B cell (primary cell): ENCODE measurements around the gene GNGT1. TPM values are rescaled to one million over a fixed set of nuclear protein-coding genes. Genes with fewer than 3 reads are reported as not detected.

Experiments
- ATAC-seq: fragments of 200-7000 bp; cut with Tn5 transposase; one replicate; pipeline ENCODE4 v1.10.0; 2021; ENCODE audit warnings: low read depth, mild to moderate bottlenecking, moderate number of reproducible peaks, moderate library complexity
- CTCF ChIA-PET: fragments of 350-600 bp; sonication (Branson Sonifier 250); formaldehyde crosslinking; loops from one replicate; lab custom pipeline; 2021; ENCODE audit warnings: antibody characterized with exemption, inconsistent platforms; lab: Charles Lee
- POLR2A ChIA-PET: fragments of 350-600 bp; sonication (Branson Sonifier 250); formaldehyde crosslinking; loops from one replicate; lab custom pipeline; 2021; ENCODE audit warnings: antibody characterized with exemption; lab: Charles Lee
- DNase-seq: peaks from one replicate; pipeline ENCODE4 v3.0.0; 2013
- H2AFZ ChIP-seq: 2 replicates; pipeline ENCODE4 v1.6.1; 2012; ENCODE audit warnings: mild to moderate bottlenecking, low read depth, low read length; ENCODE audit not compliant: insufficient read depth, poor library complexity, severe bottlenecking
- H3K27ac ChIP-seq, 2 donors: 1 replicate in 1 of 2; 2 replicates in 1 of 2; pipeline ENCODE4 v1.5.1; 2012 to 2013; ENCODE audit warnings: low read length in 2 of 2, mild to moderate bottlenecking in 2 of 2, moderate library complexity in 1 of 2
- H3K27me3 ChIP-seq, 4 experiments: fragments of 200-600 bp in 1 of 4; sonication (generic) in 1 of 4; replicated peaks in 1 of 4; 1 replicate in 2 of 4; 2 replicates in 2 of 4; pipeline versions ENCODE4 v1.6.1 to v1.7.0; 2013 to 2016; ENCODE audit warnings: low read length in 3 of 4, mild to moderate bottlenecking in 2 of 4, mixed read lengths in 1 of 4, moderate library complexity in 1 of 4; ENCODE audit not compliant: insufficient read depth in 4 of 4, control insufficient read depth in 3 of 4; ENCODE audit errors: control extremely low read depth in 1 of 4
- H3K36me3 ChIP-seq, 2 experiments: replicated peaks in 1 of 2; 1 replicate in 1 of 2; 2 replicates in 1 of 2; pipeline versions ENCODE4 v1.6.1 to v1.7.1; 2013; ENCODE audit warnings: low read length in 1 of 2; ENCODE audit not compliant: insufficient read depth in 2 of 2, control insufficient read depth in 1 of 2; ENCODE audit errors: control extremely low read depth in 1 of 2, extremely low read depth in 1 of 2
- H3K4me1 ChIP-seq, 2 donors: fragments of 200-600 bp in 1 of 2; sonication (generic) in 1 of 2; 1 replicate in 1 of 2; 2 replicates in 1 of 2; pipeline versions ENCODE4 v1.5.1 to v1.6.1; 2013 to 2017; ENCODE audit warnings: low read length in 2 of 2; ENCODE audit not compliant: control insufficient read depth in 2 of 2, insufficient read depth in 2 of 2
- H3K4me2 ChIP-seq: replicated peaks from 2 replicates; pipeline ENCODE3; 2012; ENCODE audit warnings: mild to moderate bottlenecking, low read depth, low read length; ENCODE audit not compliant: poor library complexity, severe bottlenecking
- H3K4me3 ChIP-seq, 5 experiments: fragments of 200-600 bp in 1 of 5; sonication (generic) in 1 of 5; 1 replicate in 3 of 5; 2 replicates in 2 of 5; pipeline versions ENCODE4 v1.5.1 to v1.7.0; 2011 to 2016; ENCODE audit warnings: low read length in 4 of 5, mild to moderate bottlenecking in 4 of 5, low read depth in 2 of 5, control low read depth in 1 of 5, moderate library complexity in 1 of 5; ENCODE audit not compliant: insufficient read depth in 1 of 5; ENCODE audit errors: control extremely low read depth in 1 of 5, extremely low read depth in 1 of 5
- H3K79me2 ChIP-seq: fragments of 200-600 bp; sonication (generic); one replicate; pipeline ENCODE4 v1.6.0; 2016; ENCODE audit warnings: low read length; ENCODE audit not compliant: control insufficient read depth, insufficient read depth
- H3K9ac ChIP-seq: fragments of 200-600 bp; sonication (generic); 2 replicates; pipeline ENCODE4 v1.6.1; 2017; ENCODE audit warnings: mild to moderate bottlenecking, low read length, moderate library complexity
- H3K9me3 ChIP-seq, 3 donors: one replicate each; pipeline versions ENCODE4 v1.6.1 to v1.7.1; 2013; ENCODE audit warnings: low read length in 2 of 3; ENCODE audit not compliant: control insufficient read depth in 2 of 3, insufficient read depth in 1 of 3; ENCODE audit errors: control extremely low read depth in 1 of 3
- H4K20me1 ChIP-seq: 2 replicates; pipeline ENCODE4 v1.6.0; 2012; ENCODE audit warnings: mild to moderate bottlenecking, low read length; ENCODE audit not compliant: insufficient read depth, control insufficient read depth, poor library complexity, severe bottlenecking
- H3K27ac Mint-ChIP-seq: one replicate; pipeline ENCODE4 v1.8.0; 2021; ENCODE audit warnings: mixed read lengths
- H3K27me3 Mint-ChIP-seq: one replicate; pipeline ENCODE4 v1.8.0; 2021; ENCODE audit warnings: mixed read lengths
- H3K4me1 Mint-ChIP-seq: one replicate; pipeline ENCODE4 v1.8.0; 2021; ENCODE audit warnings: mixed read lengths
- H3K4me3 Mint-ChIP-seq: one replicate; pipeline ENCODE4 v1.8.0; 2021; ENCODE audit warnings: mixed read lengths
- H3K9me3 Mint-ChIP-seq: one replicate; pipeline ENCODE4 v1.8.0; 2022; ENCODE audit warnings: mixed read lengths; ENCODE audit not compliant: insufficient read depth
- EZH2 ChIP-seq: IDR thresholded peaks from 2 replicates; pipeline ENCODE4 v1.6.1; 2012; ENCODE audit warnings: borderline replicate concordance, low read depth, mild to moderate bottlenecking, moderate library complexity, low read length; ENCODE audit not compliant: insufficient read depth, poor library complexity, severe bottlenecking
- WGBS: methylation state at CpG from one replicate; pipeline ENCODE4 v1.1.5; 2013; ENCODE audit warnings: missing lambda C conversion rate; ENCODE audit not compliant: insufficient coverage; 5-methylcytosine and 5-hydroxymethylcytosine counted together
- intact Hi-C: fragments of 100-400 bp; cut with micrococcal nuclease; formaldehyde crosslinking; loops from one replicate; pipeline ENCODE4 v1.10.0; 2022
- polyA plus RNA-seq: library from polyadenylated mRNA; depleted of rRNA; stranded (reverse); fragments of >200 nt; gene quantifications from 2 replicates; pipeline ENCODE4 v1.2.3, GENCODE V29; 2012
- total RNA-seq, 2 donors: library from RNA; stranded (reverse); fragments of 120-200 nt in 1 of 2; gene quantifications; 1 replicate in 1 of 2; 2 replicates in 1 of 2; pipeline versions ENCODE4 v1.2.3 to v1.2.4, GENCODE V29; 2013 to 2022
- TF ChIP-seq, protein P1 (sequence below): fragments of 200-600 bp; IDR thresholded peaks from one replicate; pipeline ENCODE4 v1.8.0; 2022; ENCODE audit warnings: antibody characterized with exemption, mild to moderate bottlenecking

Gene GNGT1
- total and polyA plus RNA-seq, 2 donors (not counting 1 experiment from before 2014, with no cell fraction given): not detected

DNA sequence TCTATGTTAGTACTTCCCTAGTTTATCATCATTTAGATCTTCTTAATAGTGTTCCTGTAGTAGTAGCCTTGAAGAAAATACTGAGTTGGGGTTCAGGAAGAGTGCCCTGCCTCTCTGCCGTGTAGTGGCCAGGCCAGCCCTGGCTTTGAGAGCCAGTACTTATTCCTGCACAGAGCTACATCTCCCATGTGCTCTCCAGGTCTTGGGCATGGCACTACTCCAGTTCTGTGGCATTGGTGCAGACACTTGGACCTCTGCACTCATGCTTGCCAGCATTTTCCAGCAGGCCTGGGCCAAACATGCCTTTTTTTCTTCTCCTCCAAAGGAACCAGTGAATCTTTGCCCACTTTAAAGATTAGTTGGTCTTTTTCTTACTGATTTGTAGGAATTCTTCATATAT lies 20.4 kb downstream of the GNGT1 start:
- CTCF ChIA-PET: interaction anchor here (1.1 kb wide), 1 partner anchor 83 kb away, joined by 3 read pairs; no protein-coding TSS in a partner anchor
- H3K9me3 ChIP-seq: no peaks in the 10 kb centered on the region
- Mint-ChIP-seq H3K9me3 (no peaks in the 10 kb centered on the region), H3K27me3 (no peaks in the 10 kb centered on the region), H3K4me1 (peaks cover 19% of the 10 kb centered on the region), H3K4me3 (no peak overlapping the region), H3K27ac (no peak overlapping the region)
- no peaks in the 10 kb centered on the region for H4K20me1 ChIP-seq
- POLR2A ChIA-PET: no interaction called here
- peaks cover 6 to 8% of the 10 kb centered on the region in 2 donors for H3K4me1 ChIP-seq
- DNase-seq (no peak), ATAC-seq (no peak)
- 75% methylated on average over 1 of the region's 1 CpG for WGBS
- no peak for TF ChIP-seq EZH2
- TF ChIP-seq, protein P1, sequence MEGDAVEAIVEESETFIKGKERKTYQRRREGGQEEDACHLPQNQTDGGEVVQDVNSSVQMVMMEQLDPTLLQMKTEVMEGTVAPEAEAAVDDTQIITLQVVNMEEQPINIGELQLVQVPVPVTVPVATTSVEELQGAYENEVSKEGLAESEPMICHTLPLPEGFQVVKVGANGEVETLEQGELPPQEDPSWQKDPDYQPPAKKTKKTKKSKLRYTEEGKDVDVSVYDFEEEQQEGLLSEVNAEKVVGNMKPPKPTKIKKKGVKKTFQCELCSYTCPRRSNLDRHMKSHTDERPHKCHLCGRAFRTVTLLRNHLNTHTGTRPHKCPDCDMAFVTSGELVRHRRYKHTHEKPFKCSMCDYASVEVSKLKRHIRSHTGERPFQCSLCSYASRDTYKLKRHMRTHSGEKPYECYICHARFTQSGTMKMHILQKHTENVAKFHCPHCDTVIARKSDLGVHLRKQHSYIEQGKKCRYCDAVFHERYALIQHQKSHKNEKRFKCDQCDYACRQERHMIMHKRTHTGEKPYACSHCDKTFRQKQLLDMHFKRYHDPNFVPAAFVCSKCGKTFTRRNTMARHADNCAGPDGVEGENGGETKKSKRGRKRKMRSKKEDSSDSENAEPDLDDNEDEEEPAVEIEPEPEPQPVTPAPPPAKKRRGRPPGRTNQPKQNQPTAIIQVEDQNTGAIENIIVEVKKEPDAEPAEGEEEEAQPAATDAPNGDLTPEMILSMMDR: no peak
- H3K27ac ChIP-seq: no peak overlapping the region
- H3K4me2 ChIP-seq: no peak overlapping the region
- H3K79me2 ChIP-seq: no peaks in the 10 kb centered on the region
- no peak overlapping the region for H3K4me3 ChIP-seq
- no peak overlapping the region for H3K9ac ChIP-seq
- intact Hi-C loops: no loop called here
- H3K36me3 ChIP-seq: no peaks in the 10 kb centered on the region
- H3K27me3 ChIP-seq: peaks cover 0 to 2% (median 0%) of the 10 kb centered on the region in 4 experiments
- H2AFZ ChIP-seq: no peak overlapping the region

DNA sequence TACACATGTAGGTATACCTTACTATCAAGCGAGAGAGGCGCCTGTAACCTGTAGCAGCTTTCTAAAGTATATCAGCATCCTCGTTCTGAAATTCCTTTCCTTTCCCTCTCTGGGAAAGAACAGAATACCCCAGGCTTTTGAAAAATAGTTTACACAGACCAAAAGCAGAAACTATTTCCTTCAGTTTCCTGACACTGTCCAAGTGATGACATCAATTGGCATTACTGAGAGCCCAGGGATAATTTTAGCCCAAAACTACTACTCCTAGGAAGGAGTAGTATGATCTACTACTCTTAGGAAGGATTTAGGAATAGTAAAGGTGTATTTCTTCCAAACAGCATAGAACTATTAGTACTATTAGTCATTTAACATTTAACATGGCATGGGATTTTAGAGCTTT lies 21.2 kb downstream of the GNGT1 start:
- intact Hi-C loops: no loop called here
- Histone ChIP-seq H3K9ac (no peak overlapping the region), H3K79me2 (no peaks in the 10 kb centered on the region), H2AFZ (no peak overlapping the region), H4K20me1 (no peaks in the 10 kb centered on the region), H3K4me2 (no peak overlapping the region), H3K27ac (no peak overlapping the region), H3K9me3 (no peaks in the 10 kb centered on the region), H3K4me3 (no peak overlapping the region), H3K27me3 (no peaks in the 10 kb centered on the region), H3K36me3 (no peaks in the 10 kb centered on the region), H3K4me1 (peaks cover 0 to 3% of the 10 kb centered on the region in 2 donors)
- H3K4me1 Mint-ChIP-seq: peaks cover 13% of the 10 kb centered on the region
- ATAC-seq (no peak), DNase-seq (no peak)
- H3K4me3 Mint-ChIP-seq: no peak overlapping the region
- no peak overlapping the region for H3K27ac Mint-ChIP-seq
- ChIA-PET POLR2A (no interaction called here), CTCF (interaction anchor here (1.1 kb wide), 1 partner anchor 83 kb away, joined by 3 read pairs; no protein-coding TSS in a partner anchor)
- H3K27me3 Mint-ChIP-seq: no peaks in the 10 kb centered on the region
- no peaks in the 10 kb centered on the region for H3K9me3 Mint-ChIP-seq
- WGBS: 94% methylated on average over 3 of the region's 3 CpGs
- TF ChIP-seq, protein P1: no peak
- TF ChIP-seq EZH2: no peak
